ENCODE results near the gene CHCHD10. TPM values are rescaled to one million over a fixed set of nuclear protein-coding genes. Genes with fewer than 3 reads are reported as not detected.
"Not testable (repeated sequence)": the region's sequence is repeated elsewhere in the genome, so short reads cannot be mapped to it uniquely, and the experiment has no call there.

The CHCHD10 gene
- total RNA-seq, 1 donor from 2014 or later = 111 TPM

DNA sequence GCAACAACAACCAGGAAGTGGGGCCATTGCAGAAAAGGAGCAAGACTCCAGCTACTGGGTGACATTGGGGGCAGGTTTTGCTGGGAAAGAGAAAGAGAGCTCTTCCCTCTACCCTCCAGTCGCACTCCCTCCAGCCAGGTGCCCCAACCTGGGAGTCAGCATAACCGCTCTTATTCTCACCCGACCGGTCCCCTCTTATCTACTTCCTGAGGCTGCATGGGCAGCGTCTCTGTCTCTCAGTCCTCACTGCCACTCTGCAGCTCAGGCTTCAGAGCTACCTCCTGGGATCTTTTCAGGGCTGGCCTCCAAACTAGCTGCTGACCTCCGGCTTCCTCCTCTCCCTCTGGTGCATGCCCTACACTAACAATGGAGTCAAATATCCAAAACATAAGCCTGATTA, 22.0 kb downstream of the CHCHD10 start:
- no peaks in the 10 kb centered on the region for H3K27me3 Mint-ChIP-seq (ENCODE audit: low read depth)
- peaks cover 24% of the 10 kb centered on the region for H3K36me3 Mint-ChIP-seq (ENCODE audit: low read depth)
- H3K4me3 Mint-ChIP-seq (ENCODE audit: low read depth) = no peak overlapping the region
- DNase-seq (ENCODE audit: low spot score) = no peak
- no peaks in the 10 kb centered on the region for H3K9me3 Mint-ChIP-seq
- no peak overlapping the region for H3K27ac Mint-ChIP-seq
- peaks cover 11% of the 10 kb centered on the region for H3K4me1 Mint-ChIP-seq (ENCODE audit: low read depth)
- intact Hi-C loops (cut with micrococcal nuclease) = no loop called here

DNA sequence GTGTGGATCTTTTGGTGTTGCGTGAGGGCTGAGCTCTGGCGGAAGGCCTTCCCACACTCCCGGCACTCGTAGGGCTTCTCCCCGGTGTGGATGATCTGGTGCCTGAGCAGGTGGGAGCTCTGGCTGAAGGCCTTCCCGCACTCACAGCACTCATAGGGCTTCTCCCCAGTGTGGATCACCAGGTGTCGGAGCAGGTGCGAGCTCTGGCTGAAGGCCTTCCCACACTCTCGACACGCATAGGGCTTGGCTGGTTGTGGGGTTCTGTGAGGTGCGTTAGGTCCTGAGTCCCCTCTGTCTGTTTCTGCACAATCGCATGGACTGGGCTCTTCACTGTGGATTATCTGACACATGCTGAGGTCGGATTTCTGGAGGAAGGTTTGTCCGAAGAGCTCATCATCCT, 23.3 kb downstream of the CHCHD10 start:
- Mint-ChIP-seq H3K36me3 (ENCODE audit: low read depth) (peaks cover 24% of the 10 kb centered on the region), H3K27me3 (ENCODE audit: low read depth) (no peaks in the 10 kb centered on the region), H3K4me1 (ENCODE audit: low read depth) (no peaks in the 10 kb centered on the region), H3K9me3 (no peaks in the 10 kb centered on the region), H3K27ac (no peak overlapping the region), H3K4me3 (ENCODE audit: low read depth) (no peak overlapping the region)
- no peak for DNase-seq (ENCODE audit: low spot score)
- intact Hi-C loops (cut with micrococcal nuclease) = no loop called here

DNA sequence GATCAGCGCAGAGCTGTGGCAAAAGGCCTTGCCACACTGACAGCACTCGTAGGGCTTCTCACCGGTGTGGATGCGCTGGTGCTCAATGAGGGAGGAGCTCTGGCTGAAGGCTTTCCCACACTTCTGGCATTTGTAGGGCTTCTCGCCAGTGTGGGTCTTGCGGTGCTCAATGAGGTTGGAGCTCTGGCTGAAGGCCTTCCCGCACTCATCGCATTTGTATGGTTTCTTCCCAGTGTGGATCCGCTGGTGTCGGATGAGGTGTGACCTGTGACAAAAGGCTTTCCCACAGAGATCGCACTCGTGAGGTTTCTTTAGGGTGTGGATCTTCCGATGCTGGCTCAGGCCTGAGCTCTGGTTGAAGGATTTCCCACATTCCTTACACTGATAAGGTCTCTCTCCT, 23.8 kb downstream of the CHCHD10 start:
- Mint-ChIP-seq H3K9me3 (no peaks in the 10 kb centered on the region), H3K27ac (no peak overlapping the region), H3K4me3 (ENCODE audit: low read depth) (no peak overlapping the region), H3K27me3 (ENCODE audit: low read depth) (no peaks in the 10 kb centered on the region), H3K36me3 (ENCODE audit: low read depth) (peaks cover 24% of the 10 kb centered on the region), H3K4me1 (ENCODE audit: low read depth) (no peaks in the 10 kb centered on the region)
- DNase-seq (ENCODE audit: low spot score) = no peak
- intact Hi-C loops (cut with micrococcal nuclease) = no loop called here

DNA sequence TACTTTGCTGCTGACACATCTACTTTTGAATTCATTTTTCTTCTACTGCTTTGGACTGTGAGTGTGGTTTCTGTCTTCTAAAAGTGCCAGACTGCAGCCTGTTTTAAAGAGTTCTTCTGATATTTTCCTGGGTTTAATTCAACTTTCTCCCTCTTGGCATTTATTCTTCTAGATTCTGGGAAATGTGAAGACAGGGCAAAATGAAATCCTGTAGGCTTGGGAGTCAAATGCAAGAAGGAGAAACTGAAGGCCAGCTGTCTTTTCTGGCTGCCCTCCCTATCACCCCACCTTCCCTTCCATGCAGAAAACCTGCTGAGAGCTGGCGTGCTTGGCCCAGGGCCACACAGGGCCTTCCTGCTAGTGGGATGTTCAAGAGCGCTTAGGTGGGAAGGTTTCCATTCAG, 24.5 kb downstream of the CHCHD10 start:
- no peaks in the 10 kb centered on the region for H3K4me1 Mint-ChIP-seq (ENCODE audit: low read depth)
- intact Hi-C loops (cut with micrococcal nuclease) = no loop called here
- H3K9me3 Mint-ChIP-seq = no peaks in the 10 kb centered on the region
- H3K27me3 Mint-ChIP-seq (ENCODE audit: low read depth) = no peaks in the 10 kb centered on the region
- H3K27ac Mint-ChIP-seq = no peak overlapping the region
- DNase-seq (ENCODE audit: low spot score) = no peak
- no peak overlapping the region for H3K4me3 Mint-ChIP-seq (ENCODE audit: low read depth)
- peaks cover 24% of the 10 kb centered on the region for H3K36me3 Mint-ChIP-seq (ENCODE audit: low read depth)

DNA sequence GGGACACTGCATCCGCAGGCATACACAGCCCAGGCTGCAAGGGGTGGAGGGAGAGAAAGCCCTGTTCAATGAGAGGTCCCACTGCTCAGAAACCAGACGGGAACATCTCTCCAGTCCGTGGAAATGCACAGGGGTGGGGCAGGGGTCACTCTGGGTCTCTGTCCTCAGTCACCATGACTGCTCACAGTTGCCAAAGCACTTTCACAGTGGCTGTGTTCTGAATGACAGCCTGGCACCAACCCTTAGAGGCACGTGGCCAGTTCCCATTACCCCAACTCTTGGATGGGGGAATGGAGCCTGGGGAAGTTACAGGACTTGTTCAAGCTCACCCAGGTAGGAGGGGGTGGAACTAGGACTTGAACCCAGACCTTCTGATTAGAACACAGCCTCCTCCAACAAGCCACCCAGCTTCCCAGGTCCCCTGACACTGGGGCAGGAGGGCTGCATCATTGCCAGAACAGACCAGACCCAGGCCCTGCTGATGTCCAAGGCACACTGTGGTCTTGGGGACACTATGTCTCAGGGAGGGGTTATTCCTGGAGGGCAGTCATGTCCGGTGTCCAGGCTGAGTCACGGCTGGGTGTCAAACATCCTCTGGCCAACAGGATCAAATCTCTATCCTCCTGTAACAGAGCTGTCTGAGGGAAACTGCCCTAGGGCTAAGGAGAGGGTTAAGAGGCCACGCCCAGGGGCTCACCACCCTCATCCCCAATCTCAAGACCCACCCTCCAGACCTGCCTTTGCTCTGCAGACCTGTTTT, 25.1 kb downstream of the CHCHD10 start:
- H3K9me3 Mint-ChIP-seq = no peaks in the 10 kb centered on the region
- no peaks in the 10 kb centered on the region for H3K4me1 Mint-ChIP-seq (ENCODE audit: low read depth)
- H3K36me3 Mint-ChIP-seq (ENCODE audit: low read depth) = peaks cover 24% of the 10 kb centered on the region
- intact Hi-C loops (cut with micrococcal nuclease) = no loop called here
- no peak overlapping the region for H3K4me3 Mint-ChIP-seq (ENCODE audit: low read depth)
- no peaks in the 10 kb centered on the region for H3K27me3 Mint-ChIP-seq (ENCODE audit: low read depth)
- no peak for DNase-seq (ENCODE audit: low spot score)
- H3K27ac Mint-ChIP-seq = no peak overlapping the region

DNA sequence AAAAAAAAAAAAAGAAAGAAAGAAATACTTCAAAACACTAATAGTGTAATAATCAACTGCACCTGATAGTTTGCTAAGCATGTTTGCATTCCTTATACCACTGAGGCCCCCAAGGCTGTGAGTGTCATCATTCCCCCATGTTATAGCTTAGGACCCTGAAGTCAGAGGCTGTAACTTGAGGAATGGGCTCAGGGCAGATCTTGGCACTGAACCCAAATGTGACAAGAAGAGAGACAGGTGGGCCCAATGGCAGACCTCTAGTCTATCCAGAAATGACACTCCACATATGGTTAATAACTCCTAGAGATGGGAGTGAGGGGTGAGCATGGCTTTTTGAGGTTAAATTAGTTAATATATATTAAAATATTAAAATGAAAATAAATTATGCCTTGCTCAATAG, 30.1 kb downstream of the CHCHD10 start:
- intact Hi-C loops (cut with micrococcal nuclease) = no loop called here
- DNase-seq (ENCODE audit: low spot score) = no peak
- H3K27ac Mint-ChIP-seq = no peak overlapping the region
- H3K27me3 Mint-ChIP-seq (ENCODE audit: low read depth) = no peaks in the 10 kb centered on the region
- H3K4me3 Mint-ChIP-seq (ENCODE audit: low read depth) = no peak overlapping the region
- H3K9me3 Mint-ChIP-seq = no peaks in the 10 kb centered on the region
- no peaks in the 10 kb centered on the region for H3K36me3 Mint-ChIP-seq (ENCODE audit: low read depth)
- H3K4me1 Mint-ChIP-seq (ENCODE audit: low read depth) = no peaks in the 10 kb centered on the region

DNA sequence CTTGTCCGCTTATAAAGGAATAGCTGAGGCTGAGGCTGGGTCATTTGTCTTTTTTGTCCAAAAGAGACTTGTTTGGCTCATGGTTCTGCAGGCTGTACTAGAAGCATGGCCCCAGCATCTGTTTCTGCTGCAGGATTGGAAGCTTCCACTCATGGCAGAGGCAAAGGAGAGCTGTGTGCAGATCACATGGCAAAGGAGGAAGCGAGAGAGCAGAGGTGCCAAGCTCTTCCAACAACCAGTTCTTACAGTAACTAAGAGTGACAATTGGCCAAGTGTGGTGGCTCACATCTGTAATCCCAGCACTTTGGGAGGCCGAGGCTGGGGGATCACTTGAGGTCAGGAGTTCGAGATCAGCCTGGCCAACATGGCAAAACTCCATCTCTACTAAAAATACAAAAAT, 39.7 kb downstream of the CHCHD10 start:
- H3K4me3 Mint-ChIP-seq (ENCODE audit: low read depth); H3K27me3 Mint-ChIP-seq (ENCODE audit: low read depth); H3K4me1 Mint-ChIP-seq (ENCODE audit: low read depth); H3K27ac Mint-ChIP-seq; intact Hi-C loops (cut with micrococcal nuclease); H3K36me3 Mint-ChIP-seq (ENCODE audit: low read depth); H3K9me3 Mint-ChIP-seq; DNase-seq (ENCODE audit: low spot score): not testable (repeated sequence)

DNA sequence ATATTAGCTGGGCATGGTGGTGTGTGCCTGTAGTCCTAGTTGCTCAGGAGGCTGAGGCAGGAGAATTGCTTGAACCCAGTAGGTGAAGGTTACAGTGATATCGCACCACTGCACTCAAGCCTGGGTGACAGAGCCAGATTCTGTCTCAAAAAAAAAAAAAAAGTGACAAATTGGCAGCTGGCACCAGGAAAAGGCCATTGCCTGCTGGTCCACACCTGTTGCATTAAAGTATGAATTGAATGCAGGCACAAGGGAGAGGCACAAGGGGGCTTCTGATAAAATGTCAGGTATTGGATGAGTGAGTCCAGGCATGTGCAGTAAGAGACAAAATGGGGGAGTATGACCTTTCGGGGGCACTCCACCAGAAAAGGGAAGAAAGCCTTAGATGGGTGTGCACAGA, 45.0 kb downstream of the CHCHD10 start:
- no peak for DNase-seq (ENCODE audit: low spot score)
- H3K9me3 Mint-ChIP-seq = no peaks in the 10 kb centered on the region
- no peak overlapping the region for H3K27ac Mint-ChIP-seq
- H3K27me3 Mint-ChIP-seq (ENCODE audit: low read depth) = peaks cover 9% of the 10 kb centered on the region
- no peak overlapping the region for H3K4me3 Mint-ChIP-seq (ENCODE audit: low read depth)
- H3K4me1 Mint-ChIP-seq (ENCODE audit: low read depth) = no peaks in the 10 kb centered on the region
- intact Hi-C loops (cut with micrococcal nuclease) = no loop called here
- H3K36me3 Mint-ChIP-seq (ENCODE audit: low read depth) = no peaks in the 10 kb centered on the region

DNA sequence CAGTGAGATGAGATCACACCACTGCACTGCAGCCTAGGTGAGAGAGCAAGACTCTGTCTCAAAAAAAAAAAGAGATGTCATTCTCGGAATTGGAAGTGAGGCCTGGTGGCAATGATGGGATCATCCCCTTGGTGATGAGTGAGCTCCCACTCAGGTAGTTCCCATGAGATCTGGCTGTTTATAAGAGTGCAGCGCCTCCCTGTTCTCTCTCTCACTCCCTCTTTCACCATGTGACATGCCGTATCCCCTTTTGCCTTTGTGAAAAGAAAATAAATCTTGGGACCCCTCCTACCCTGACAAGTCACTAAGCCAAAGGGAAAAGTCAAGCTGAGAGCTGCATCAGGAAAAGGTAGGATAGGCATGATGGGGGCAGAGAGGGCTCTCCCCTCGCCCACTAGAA, 45.6 kb downstream of the CHCHD10 start:
- H3K27me3 Mint-ChIP-seq (ENCODE audit: low read depth) = peaks cover 9% of the 10 kb centered on the region
- DNase-seq (ENCODE audit: low spot score) = no peak
- no peak overlapping the region for H3K27ac Mint-ChIP-seq
- no peak overlapping the region for H3K4me3 Mint-ChIP-seq (ENCODE audit: low read depth)
- peaks cover 2% of the 10 kb centered on the region for H3K4me1 Mint-ChIP-seq (ENCODE audit: low read depth)
- no peaks in the 10 kb centered on the region for H3K36me3 Mint-ChIP-seq (ENCODE audit: low read depth)
- no peaks in the 10 kb centered on the region for H3K9me3 Mint-ChIP-seq
- intact Hi-C loops (cut with micrococcal nuclease) = no loop called here

DNA sequence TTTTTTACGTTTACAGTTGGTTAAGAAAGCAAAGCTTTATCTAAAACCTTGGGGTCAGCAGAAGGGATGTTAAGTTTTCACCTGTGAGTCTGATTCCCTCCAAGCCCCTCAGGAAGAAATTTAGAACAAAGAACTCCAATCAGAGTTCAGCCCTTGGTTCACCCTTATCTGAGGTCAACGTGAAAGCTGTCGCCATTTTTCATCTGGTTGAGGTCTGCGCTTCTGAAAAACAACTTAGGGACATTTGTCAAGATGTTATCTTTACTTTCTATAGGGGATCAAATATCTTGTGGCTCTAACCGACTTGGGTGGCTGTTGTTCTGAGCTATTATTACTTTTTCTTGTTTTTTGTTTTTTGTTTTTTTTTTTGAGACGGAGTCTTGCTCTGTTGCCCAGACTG, 46.9 kb downstream of the CHCHD10 start:
- DNase-seq (ENCODE audit: low spot score) = no peak
- Mint-ChIP-seq H3K27ac (no peak overlapping the region), H3K9me3 (no peaks in the 10 kb centered on the region), H3K4me1 (ENCODE audit: low read depth) (peaks cover 4% of the 10 kb centered on the region), H3K27me3 (ENCODE audit: low read depth) (peaks cover 4% of the 10 kb centered on the region), H3K36me3 (ENCODE audit: low read depth) (no peaks in the 10 kb centered on the region), H3K4me3 (ENCODE audit: low read depth) (no peak overlapping the region)
- intact Hi-C loops (cut with micrococcal nuclease) = no loop called here

DNA sequence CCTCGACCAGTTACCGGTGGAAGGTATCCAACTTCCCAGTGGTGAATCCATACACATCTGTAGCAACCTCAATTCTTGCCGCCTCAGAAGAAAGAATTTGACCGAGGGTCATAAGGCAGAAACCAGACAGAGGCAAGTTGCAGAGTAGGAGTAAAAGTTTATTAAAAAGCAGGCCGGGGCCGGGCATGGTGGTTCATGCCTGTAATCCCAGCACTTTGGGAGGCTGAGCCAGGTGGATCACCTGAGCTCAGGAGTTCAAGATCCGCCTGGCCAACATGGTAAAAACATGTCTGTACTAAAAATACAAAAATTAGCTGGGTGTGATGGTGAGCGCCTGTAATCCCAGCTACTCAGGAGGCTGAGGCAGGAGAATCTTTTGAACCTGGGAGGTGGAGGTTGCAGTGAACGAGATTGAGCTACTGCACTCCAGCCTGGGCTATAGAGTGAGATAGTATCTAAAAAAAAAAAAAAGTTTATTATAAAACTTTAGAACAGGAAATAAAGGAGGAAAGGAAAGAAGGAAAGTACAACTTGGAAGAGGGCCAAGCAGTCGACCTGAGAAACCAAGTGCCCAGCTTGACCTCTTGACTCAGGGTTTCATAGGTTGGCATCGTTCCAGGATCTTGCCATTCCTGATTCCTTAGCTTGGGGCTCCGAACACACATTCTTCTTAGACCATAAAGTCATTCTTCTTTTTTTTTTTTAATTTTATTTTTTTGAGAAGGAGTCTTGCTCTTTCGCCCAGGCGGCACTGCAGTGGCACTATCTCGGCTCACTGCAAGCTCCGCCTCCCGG, 49.2 kb downstream of the CHCHD10 start:
- H3K27ac Mint-ChIP-seq = no peak overlapping the region
- DNase-seq (ENCODE audit: low spot score) = no peak
- no peak overlapping the region for H3K4me3 Mint-ChIP-seq (ENCODE audit: low read depth)
- H3K4me1 Mint-ChIP-seq (ENCODE audit: low read depth) = peaks cover 12% of the 10 kb centered on the region
- H3K9me3 Mint-ChIP-seq = no peaks in the 10 kb centered on the region
- intact Hi-C loops (cut with micrococcal nuclease) = loop anchor here (5.0 kb wide), 1 partner anchor 119 kb away; the partner anchor contains the start of gene DERL3
- peaks cover 16% of the 10 kb centered on the region for H3K36me3 Mint-ChIP-seq (ENCODE audit: low read depth)
- peaks cover 2% of the 10 kb centered on the region for H3K27me3 Mint-ChIP-seq (ENCODE audit: low read depth)

DNA sequence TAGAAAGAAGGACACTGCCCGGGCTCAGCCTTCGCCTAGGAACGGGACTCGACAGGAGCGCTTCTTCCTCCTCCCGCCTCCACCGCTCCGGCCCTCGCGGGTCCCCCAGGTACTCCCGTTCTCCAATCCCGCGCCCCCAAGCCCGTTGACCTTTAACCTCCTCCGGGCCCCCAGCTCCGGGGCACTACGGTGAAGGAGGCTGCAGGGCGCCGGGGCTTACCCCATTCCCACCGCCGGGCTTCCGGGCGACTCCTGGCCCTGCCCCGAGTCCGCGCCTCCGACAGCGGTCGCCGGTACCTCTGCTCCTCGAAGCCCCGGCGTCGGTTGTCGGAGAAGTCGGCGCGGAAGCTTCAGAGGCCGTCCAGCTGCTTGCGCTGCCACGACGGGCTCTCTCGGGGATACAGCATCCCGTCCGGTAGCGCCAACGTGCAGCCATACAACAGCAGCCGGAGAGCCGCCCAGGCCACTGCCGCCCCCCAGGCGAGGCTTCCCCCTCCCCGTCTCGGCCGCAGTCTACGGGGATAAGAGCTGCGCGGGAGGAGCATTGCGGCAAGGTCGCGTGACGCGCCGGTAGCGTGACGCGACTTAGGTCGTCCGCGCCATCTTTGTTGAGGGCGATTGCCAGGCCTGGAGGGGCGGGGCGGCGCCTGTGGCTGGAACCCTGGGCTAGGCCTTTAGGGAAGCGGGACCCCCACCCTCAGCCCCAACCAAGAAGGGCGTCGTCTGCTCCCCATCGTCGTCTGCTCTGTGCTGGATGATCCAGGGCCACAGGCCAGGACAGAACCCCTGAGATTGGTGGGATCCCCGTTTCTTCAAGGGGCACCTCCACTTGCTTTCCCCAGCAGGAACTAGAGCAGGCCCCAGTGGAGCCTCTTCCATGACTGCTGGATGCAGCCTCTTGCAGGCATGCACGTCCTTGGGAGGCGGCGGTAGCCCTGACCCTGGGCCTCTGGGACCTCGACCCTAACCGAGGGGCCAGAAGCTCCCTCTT, 50.7 kb downstream of the CHCHD10 start:
- H3K27me3 Mint-ChIP-seq (ENCODE audit: low read depth) = no peaks in the 10 kb centered on the region
- H3K9me3 Mint-ChIP-seq = no peaks in the 10 kb centered on the region
- peak overlapping the region; percentile 75 for H3K4me3 Mint-ChIP-seq (ENCODE audit: low read depth)
- H3K27ac Mint-ChIP-seq = peak overlapping the region; percentile 78
- H3K4me1 Mint-ChIP-seq (ENCODE audit: low read depth) = peaks cover 12% of the 10 kb centered on the region
- intact Hi-C loops (cut with micrococcal nuclease) = loop anchor here (1.0 to 5.0 kb wide), 3 partner anchors 12 to 120 kb away; partner anchors contain the start of gene DERL3
- DNase-seq (ENCODE audit: low spot score) = peak; percentile 77
- peaks cover 24% of the 10 kb centered on the region for H3K36me3 Mint-ChIP-seq (ENCODE audit: low read depth)
